Activated T-cell treated with anti-CD3 and anti-CD28 coated beads for 1 hour (primary cell): ENCODE measurements around the gene FHL1.

Experiments
- DNase-seq: peaks from one replicate; pipeline ENCODE4 v3.0.0-alpha.2; 2020; ENCODE audit warnings: low read depth

FHL1 gene

GRCh38 chrX:136255541-136255940, 108.2 kb downstream of the FHL1 start:
- no peak for DNase-seq

GRCh38 chrX:136256026-136256425, 108.7 kb downstream of the FHL1 start:
- no peak for DNase-seq

DNA sequence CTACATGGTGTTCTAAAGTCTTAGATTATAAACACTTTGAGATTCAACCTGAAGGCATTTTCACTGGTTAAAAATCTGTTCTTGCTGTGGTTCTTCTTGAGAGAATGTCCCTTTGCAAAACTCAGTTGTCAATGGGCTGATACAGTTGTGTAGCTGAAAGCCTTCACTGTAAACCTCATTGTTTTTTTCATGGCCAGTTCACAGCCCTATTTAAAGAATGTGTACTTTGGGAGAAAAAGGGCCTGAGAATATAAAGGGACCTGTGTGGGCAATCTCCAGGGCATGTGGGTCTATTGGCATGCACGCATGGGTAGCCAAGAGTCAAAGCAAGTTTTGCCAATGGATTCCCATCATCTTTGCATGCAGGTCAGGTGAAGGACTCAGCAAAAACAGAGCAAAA, 111.6 kb downstream of the FHL1 start:
- no peak for DNase-seq

DNA sequence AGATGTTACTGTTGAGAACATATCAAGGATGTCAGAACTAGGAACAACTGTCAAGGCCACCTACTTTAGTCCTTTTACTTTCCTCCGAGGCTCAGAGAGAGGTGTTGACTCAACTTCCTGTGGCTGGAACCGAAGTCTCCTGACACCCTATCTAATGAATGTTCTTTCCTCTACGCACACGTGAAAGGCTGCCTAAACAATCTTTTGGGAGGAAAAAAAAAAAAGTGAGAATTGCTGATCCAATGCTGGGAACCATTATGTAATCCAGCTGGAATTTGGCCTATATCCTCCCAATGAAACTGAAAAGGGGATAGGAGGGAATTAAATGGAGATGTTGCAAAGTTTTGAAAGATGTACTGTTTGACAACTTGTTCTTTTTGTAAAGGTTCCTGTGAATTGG, 112.2 kb downstream of the FHL1 start:
- DNase-seq: no peak

DNA sequence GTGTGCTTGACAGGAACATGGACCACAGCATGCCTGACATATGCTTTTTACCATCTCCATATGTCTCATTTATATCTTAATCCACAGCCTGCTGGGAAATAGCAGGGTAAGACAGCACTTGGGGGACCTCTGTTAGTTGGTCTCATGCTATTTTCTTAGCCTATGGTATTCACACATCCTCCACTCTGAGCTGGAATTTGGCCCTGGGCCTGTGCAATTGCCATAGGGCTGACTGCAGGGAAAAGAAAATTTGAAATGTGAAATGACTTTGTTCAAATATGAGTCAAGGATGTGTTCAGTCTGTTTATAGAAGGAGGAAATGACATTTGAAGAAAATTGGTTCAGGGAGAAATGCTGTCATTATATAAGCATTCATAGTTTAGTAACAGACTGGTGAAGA, 113.4 kb downstream of the FHL1 start:
- DNase-seq: no peak
